Gastroesophageal sphincter (tissue), 4 donors: ENCODE measurements around the gene RNASEH2C. TPM values are rescaled to one million over a fixed set of nuclear protein-coding genes. Genes with fewer than 3 reads are reported as not detected.
A peak's percentile ranks its signal among the peaks of the same experiment; 100 is the strongest.
"Not testable (repeated sequence)": the region's sequence is repeated elsewhere in the genome, so short reads cannot be mapped to it uniquely, and the experiment has no call there.

ENCODE experiments used
- ATAC-seq: fragments of 150-250 bp; one replicate; pipeline ENCODE4 v1.9.1; 2016; ENCODE audit warnings: mild to moderate bottlenecking, moderate library complexity
- H3K27ac ChIP-seq, 4 donors: fragments of 200-600 bp; sonication (generic) in 3 of 4; 1 replicate in 3 of 4; 2 replicates in 1 of 4; pipeline ENCODE4 v1.5.1; 2016 to 2019
- H3K27me3 ChIP-seq: fragments of 200-600 bp; sonication (generic); one replicate; pipeline ENCODE4 v1.5.1; 2019
- H3K36me3 ChIP-seq, 2 donors: fragments of 200-600 bp; sonication (generic); one replicate each; pipeline ENCODE4 v1.5.1; 2019; ENCODE audit warnings: control low read depth in 1 of 2
- H3K4me1 ChIP-seq, 3 donors: fragments of 200-600 bp; sonication (generic); 1 replicate in 2 of 3; 2 replicates in 1 of 3; pipeline ENCODE4 v1.5.1; 2016 to 2019; ENCODE audit warnings: control low read depth in 2 of 3
- H3K4me3 ChIP-seq, 2 donors: fragments of 200-600 bp; sonication (generic); one replicate each; pipeline ENCODE4 v1.5.1; 2019; ENCODE audit warnings: mild to moderate bottlenecking in 1 of 2, moderate library complexity in 1 of 2
- H3K9me3 ChIP-seq, 3 donors: fragments of 200-600 bp; sonication (generic); one replicate each; pipeline ENCODE4 v1.5.1; 2017 to 2019; ENCODE audit warnings: control low read depth in 2 of 3
- CTCF ChIP-seq, 4 experiments: fragments of 200-600 bp in 2 of 4; fragments of 450-650 bp in 2 of 4; sonication (generic) in 1 of 4; IDR thresholded peaks; one replicate each; pipeline ENCODE4 v1.5.1; 2017 to 2019; ENCODE audit warnings: antibody characterized with exemption in 4 of 4, mild to moderate bottlenecking in 2 of 4, moderate library complexity in 2 of 4
- EP300 ChIP-seq: sonication (generic); formaldehyde crosslinking; IDR thresholded peaks from one replicate; pipeline ENCODE4 v1.6.1; 2017; ENCODE audit warnings: antibody characterized with exemption, mild to moderate bottlenecking
- POLR2A ChIP-seq, 2 donors: fragments of 450-650 bp; IDR thresholded peaks; one replicate each; pipeline ENCODE4 v1.6.1; 2017; ENCODE audit warnings: antibody characterized with exemption in 2 of 2, mild to moderate bottlenecking in 2 of 2, moderate library complexity in 1 of 2
- POLR2AphosphoS5 ChIP-seq: sonication (generic); formaldehyde crosslinking; IDR thresholded peaks from one replicate; pipeline ENCODE4 v1.6.1; 2017; ENCODE audit warnings: antibody characterized with exemption
- WGBS, 2 donors: methylation state at CpG; one replicate each; pipeline ENCODE4 v1.1.5; 2018; ENCODE audit warnings: low coverage in 1 of 2; 5-methylcytosine and 5-hydroxymethylcytosine counted together
- total RNA-seq, 4 donors: library from RNA; depleted of rRNA; stranded (reverse); fragments of >200 nt; gene quantifications; one replicate each; pipeline ENCODE4 v1.1.0, GENCODE V29; 2016

Gene RNASEH2C
- 100 to 1,000 TPM in 2 of 4 donors, 10 to 100 TPM in 2; 69.0 to 196 (median 96.3) TPM for total RNA-seq

- TF ChIP-seq CTCF (IDR thresholded peaks at IDR 0.05) = peak in 3 of 4 experiments; percentile 24 to 43 (median 28)
- peak; percentile 80 to 87 for TF ChIP-seq POLR2A (IDR thresholded peaks at IDR 0.05)
- no peak for TF ChIP-seq EP300
- peak; percentile 85 for TF ChIP-seq POLR2AphosphoS5
- ATAC-seq = peak; percentile 94
- Histone ChIP-seq H3K36me3 (peaks cover 0 to 43% of the 10 kb centered on the region in 2 donors), H3K4me3 (peak within 1 kb of the TSS; percentile 65 to 83), H3K27ac (peak within 1 kb of the TSS; percentile 71 to 96 (median 93)), H3K9me3 (no peaks in the 10 kb centered on the region), H3K27me3 (no peaks in the 10 kb centered on the region), H3K4me1 (peaks cover 3 to 43% (median 11%) of the 10 kb centered on the region in 3 donors)
- WGBS, 2 donors = 0% methylated on average over 13 to 15 of the region's 76 CpGs
Measured at GRCh38 chr11:65720211-65720934, at the start of gene RNASEH2C. TSS of gene RNASEH2C (minus strand) at chr11:65720798. CDS start at chr11:65720758, 40 bp downstream.

DNA sequence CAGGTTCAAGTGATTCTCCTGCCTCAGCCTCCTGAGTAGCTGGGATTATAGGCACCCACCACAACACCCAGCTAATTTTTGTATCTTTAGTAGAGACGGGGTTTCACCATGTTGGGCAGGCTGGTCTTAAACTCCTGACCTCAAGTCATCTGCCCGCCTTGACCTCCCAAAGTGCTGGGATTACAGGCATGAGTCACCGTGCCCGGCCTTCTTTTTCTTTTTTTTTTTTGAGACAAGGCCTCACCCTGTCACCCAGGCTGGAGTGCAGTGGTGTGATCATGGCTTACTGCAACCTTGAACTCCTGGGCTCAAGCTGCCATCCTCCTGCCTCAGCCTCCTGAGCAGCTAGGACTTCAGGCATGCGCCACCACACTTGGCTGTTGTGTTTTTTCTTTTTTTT is 47.2 kb upstream of the RNASEH2C start:
- ATAC-seq, H3K4me3 ChIP-seq, H3K4me1 ChIP-seq, H3K36me3 ChIP-seq, H3K9me3 ChIP-seq, H3K27me3 ChIP-seq, H3K27ac ChIP-seq: not testable (repeated sequence)
- 79 to 92% methylated on average over 3 to 5 of the region's 5 CpGs for WGBS, 2 donors

- ATAC-seq = no peak
Measured at GRCh38 chr11:65767406-65767805, 46.8 kb upstream of the RNASEH2C start.

DNA sequence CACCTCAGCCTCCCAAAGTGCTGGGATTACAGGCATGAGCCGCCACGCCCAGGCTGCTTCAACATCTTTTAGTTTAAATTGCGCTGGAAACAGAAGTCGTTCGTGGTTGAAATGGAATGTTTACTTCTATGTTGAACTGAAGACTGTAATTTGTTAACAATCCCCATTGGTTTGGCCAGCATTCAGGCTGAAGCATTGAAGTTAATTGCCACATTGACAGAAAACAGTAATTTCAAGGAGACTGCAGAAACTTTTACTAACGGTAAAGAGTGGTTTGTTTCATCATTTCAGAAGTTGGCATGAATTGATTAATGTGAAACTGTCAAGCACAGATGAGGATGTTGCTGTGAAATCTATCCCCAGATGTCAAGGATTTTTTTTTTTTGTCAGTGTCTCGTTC is 45.9 kb upstream of the RNASEH2C start:
- no peak overlapping the region for H3K27ac ChIP-seq
- H3K4me1 ChIP-seq = peaks cover 0 to 8% (median 3%) of the 10 kb centered on the region in 3 donors
- H3K36me3 ChIP-seq = no peaks in the 10 kb centered on the region
- no peak overlapping the region for H3K4me3 ChIP-seq
- no peaks in the 10 kb centered on the region for H3K27me3 ChIP-seq
- WGBS, 2 donors = 55 to 61% methylated on average over 5 to 6 of the region's 7 CpGs
- ATAC-seq = no peak
- H3K9me3 ChIP-seq = no peaks in the 10 kb centered on the region
- no peak for TF ChIP-seq CTCF (IDR thresholded peaks at IDR 0.05)
- no peak for TF ChIP-seq POLR2AphosphoS5
- no peak for TF ChIP-seq POLR2A (IDR thresholded peaks at IDR 0.05)
- no peak for TF ChIP-seq EP300

More at GRCh38 chr11:65767406-65767805, 46.8 kb upstream of the RNASEH2C start:
- Histone ChIP-seq H3K27ac (no peak overlapping the region), H3K4me1 (peaks cover 0 to 8% (median 3%) of the 10 kb centered on the region in 3 donors), H3K27me3 (no peaks in the 10 kb centered on the region), H3K36me3 (no peaks in the 10 kb centered on the region), H3K9me3 (no peaks in the 10 kb centered on the region), H3K4me3 (no peak overlapping the region)
- TF ChIP-seq POLR2AphosphoS5 (no peak), EP300 (no peak), POLR2A (IDR thresholded peaks at IDR 0.05) (no peak), CTCF (IDR thresholded peaks at IDR 0.05) (no peak)
- WGBS, 2 donors = 64 to 90% methylated on average over 9 to 10 of the region's 10 CpGs

DNA sequence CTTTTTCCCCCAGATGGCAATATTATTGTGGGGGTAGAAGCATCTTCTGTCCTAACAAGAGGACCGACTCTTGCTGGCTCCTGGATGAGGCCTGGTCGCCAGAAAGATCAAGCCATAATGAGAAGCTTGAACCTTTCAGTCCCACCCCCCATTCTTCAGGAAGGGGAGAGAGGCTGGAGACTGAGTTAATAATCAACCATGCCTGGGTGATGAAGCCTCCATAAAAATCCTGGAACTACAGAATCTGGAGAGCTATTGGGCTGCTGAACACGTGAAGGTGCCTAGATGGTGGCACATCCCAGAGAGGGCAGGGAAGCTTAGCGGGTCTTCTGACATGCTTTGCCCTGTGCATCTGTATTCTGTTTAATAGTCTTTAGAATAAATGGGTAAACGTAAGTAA is 43.8 kb upstream of the RNASEH2C start:
- Histone ChIP-seq H3K9me3 (no peaks in the 10 kb centered on the region), H3K27ac (no peak overlapping the region), H3K27me3 (no peaks in the 10 kb centered on the region), H3K4me3 (no peak overlapping the region), H3K4me1 (peaks cover 0 to 1% (median under 1%) of the 10 kb centered on the region in 3 donors), H3K36me3 (no peaks in the 10 kb centered on the region)
- WGBS, 2 donors = 73% methylated on average over 4 of the region's 5 CpGs; no CpG with 5 or more reads in 1 of the 2 donors
- no peak for TF ChIP-seq POLR2A (IDR thresholded peaks at IDR 0.05)
- no peak for TF ChIP-seq CTCF (IDR thresholded peaks at IDR 0.05)
- TF ChIP-seq EP300 = no peak
- no peak for TF ChIP-seq POLR2AphosphoS5
- ATAC-seq = no peak

- not testable (repeated sequence) for ATAC-seq, H3K27me3 ChIP-seq, H3K27ac ChIP-seq, H3K9me3 ChIP-seq, H3K4me3 ChIP-seq, H3K4me1 ChIP-seq, H3K36me3 ChIP-seq
- no CpG with 5 or more reads among the region's 29 CpGs for WGBS, 2 donors
Measured at GRCh38 chr11:65762816-65763215, 42.2 kb upstream of the RNASEH2C start.

- not testable (repeated sequence) for H3K4me1 ChIP-seq, H3K9me3 ChIP-seq, ATAC-seq, H3K27me3 ChIP-seq, H3K27ac ChIP-seq, H3K4me3 ChIP-seq, H3K36me3 ChIP-seq
- WGBS, 2 donors = 38 to 74% methylated on average over 2 to 3 of the region's 5 CpGs
Measured at GRCh38 chr11:65762169-65762568, 41.6 kb upstream of the RNASEH2C start.
